LNCaP clone FGC (cell line): ENCODE measurements around the gene RASA3.

Source experiments
- DNase-seq: peaks from one replicate; pipeline ENCODE4 v3.0.0-alpha.2; 2011; ENCODE audit warnings: low read depth
- H3K4me3 ChIP-seq: 2 replicates; pipeline ENCODE4 v1.5.1; 2011; ENCODE audit warnings: mild to moderate bottlenecking, low read depth, low read length, control low read depth
- CTCF ChIP-seq: IDR thresholded peaks from 2 replicates; pipeline ENCODE4 v1.5.1; 2012; ENCODE audit warnings: mild to moderate bottlenecking; ENCODE audit not compliant: control insufficient read depth, insufficient read depth; ENCODE audit errors: extremely low read depth

The RASA3 gene

GRCh38 chr13:114063545-114064449 lies 68.6 kb downstream of the RASA3 start:
- H3K4me3 ChIP-seq: peak overlapping the region; percentile 36; the same call in 1 of the 2 replicates
- no peak for DNase-seq
- no peak for TF ChIP-seq CTCF

GRCh38 chr13:114062754-114063153 lies 69.7 kb downstream of the RASA3 start:
- TF ChIP-seq CTCF: no peak
- no peak for DNase-seq

GRCh38 chr13:114062341-114062740 lies 70.1 kb downstream of the RASA3 start:
- no peak for TF ChIP-seq CTCF
- no peak for DNase-seq
- no peak overlapping the region for H3K4me3 ChIP-seq

More at GRCh38 chr13:114062754-114063153, 69.7 kb downstream of the RASA3 start:
- no peak overlapping the region for H3K4me3 ChIP-seq

- no peak for DNase-seq
- TF ChIP-seq CTCF: no peak
- H3K4me3 ChIP-seq: no peak overlapping the region
Observed at GRCh38 chr13:114061744-114062143, 70.7 kb downstream of the RASA3 start.

- TF ChIP-seq CTCF: no peak
- H3K4me3 ChIP-seq: no peak overlapping the region
- DNase-seq: no peak
Observed at GRCh38 chr13:114061047-114061446, 71.4 kb downstream of the RASA3 start.

GRCh38 chr13:114059946-114060860 lies 72.2 kb downstream of the RASA3 start:
- no peak for TF ChIP-seq CTCF
- no peak for DNase-seq
- H3K4me3 ChIP-seq: no peak overlapping the region
